Bronchial epithelial cell (primary cell): ENCODE data around the gene KCTD1. TPM values are rescaled to one million over a fixed set of nuclear protein-coding genes. Genes with fewer than 3 reads are reported as not detected.
A peak's percentile ranks its signal among the peaks of the same experiment; 100 is the strongest.

Experiments used
- DNase-seq: peaks from one replicate; pipeline ENCODE4 v3.0.0-alpha.2; 2010; ENCODE audit warnings: low read depth
- FAIRE-seq: peaks from 2 replicates; lab custom pipeline; 2011; peaks lifted over from hg19 to GRCh38; lab: Jason Lieb, UNC
- H3K27me3 ChIP-seq: 2 replicates; pipeline ENCODE4 v1.5.1; 2011; ENCODE audit warnings: low read length; ENCODE audit not compliant: control insufficient read depth, insufficient read depth
- H3K36me3 ChIP-seq: 2 replicates; pipeline ENCODE4 v1.5.1; 2011; ENCODE audit warnings: low read length; ENCODE audit not compliant: control insufficient read depth, insufficient read depth
- H3K4me3 ChIP-seq: 2 replicates; pipeline ENCODE4 v1.5.1; 2011; ENCODE audit warnings: mild to moderate bottlenecking, low read depth, low read length, control low read depth
- CTCF ChIP-seq: IDR thresholded peaks from 2 replicates; pipeline ENCODE4 v1.5.1; 2011; ENCODE audit warnings: mild to moderate bottlenecking, moderate library complexity, low read length, control low read depth, inconsistent platforms; ENCODE audit not compliant: insufficient read depth, severe bottlenecking
- total RNA-seq: library from RNA; depleted of rRNA; stranded (reverse); fragments of >200 nt; gene quantifications from 2 replicates; pipeline ENCODE4 v1.2.1, GENCODE V29; 2014

Gene KCTD1
- total RNA-seq, 1 donor from 2014 or later, result 16.6 TPM

GRCh38 chr18:26457195-26457594 is 91.2 kb downstream of the KCTD1 start:
- Histone ChIP-seq H3K36me3 (peaks cover 9% of the 10 kb centered on the region), H3K4me3 (no peak overlapping the region), H3K27me3 (no peaks in the 10 kb centered on the region)
- DNase-seq, result no peak
- FAIRE-seq, result no peak
- no peak for TF ChIP-seq CTCF

- Histone ChIP-seq H3K36me3 (peaks cover 9% of the 10 kb centered on the region), H3K27me3 (no peaks in the 10 kb centered on the region), H3K4me3 (no peak overlapping the region)
- DNase-seq (peak; percentile 54), FAIRE-seq (no peak)
- no peak for TF ChIP-seq CTCF
Measured at GRCh38 chr18:26456070-26456491, 92.3 kb downstream of the KCTD1 start.

DNA sequence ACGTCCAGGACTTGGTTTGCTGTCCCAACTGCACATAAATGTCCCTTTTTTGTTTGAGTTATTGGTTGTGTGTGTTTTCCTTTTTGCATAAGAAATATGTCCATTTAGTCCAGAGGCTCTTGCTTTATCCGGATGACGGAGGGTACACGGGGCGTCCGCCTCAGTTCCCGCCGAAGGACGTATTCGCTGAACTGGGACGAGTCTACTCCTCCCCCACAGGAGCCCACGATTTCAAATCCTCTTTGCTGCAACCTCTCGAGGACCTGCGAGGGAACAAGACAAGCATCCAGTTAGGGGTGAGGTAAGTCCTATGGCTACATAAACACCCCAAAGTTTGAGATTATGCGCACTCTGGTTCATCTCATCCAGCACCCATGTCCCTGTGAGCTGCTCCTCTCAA is 92.7 kb downstream of the KCTD1 start:
- Histone ChIP-seq H3K36me3 (peaks cover 9% of the 10 kb centered on the region), H3K27me3 (no peaks in the 10 kb centered on the region), H3K4me3 (no peak overlapping the region)
- TF ChIP-seq CTCF, result no peak
- no peak for DNase-seq
- FAIRE-seq, result no peak

DNA sequence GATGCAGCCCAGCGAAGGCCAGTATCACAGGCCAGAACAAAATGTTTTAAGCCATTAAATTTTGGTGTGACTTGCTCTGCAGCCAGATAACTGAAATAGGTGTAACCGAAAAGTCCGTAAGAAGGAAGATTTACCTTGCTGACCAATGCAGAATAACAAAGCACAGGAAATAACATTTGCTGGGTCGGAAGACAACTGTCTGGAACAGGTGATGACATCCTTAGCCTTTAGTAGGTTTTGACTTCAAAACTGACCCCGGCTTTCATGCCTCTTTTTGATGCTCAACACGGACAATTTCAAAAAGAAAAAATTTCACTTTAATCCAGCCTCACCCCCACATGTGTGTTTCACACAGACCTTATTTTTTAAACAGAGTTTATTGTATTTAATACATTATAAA is 93.7 kb downstream of the KCTD1 start:
- H3K36me3 ChIP-seq, result peaks cover 9% of the 10 kb centered on the region
- FAIRE-seq, result no peak
- no peak for TF ChIP-seq CTCF
- H3K4me3 ChIP-seq, result no peak overlapping the region
- no peaks in the 10 kb centered on the region for H3K27me3 ChIP-seq
- no peak for DNase-seq

GRCh38 chr18:26454192-26454591 is 94.2 kb downstream of the KCTD1 start:
- H3K36me3 ChIP-seq, result peaks cover 7% of the 10 kb centered on the region
- H3K4me3 ChIP-seq, result no peak overlapping the region
- DNase-seq (no peak), FAIRE-seq (no peak)
- no peaks in the 10 kb centered on the region for H3K27me3 ChIP-seq
- TF ChIP-seq CTCF, result no peak

DNA sequence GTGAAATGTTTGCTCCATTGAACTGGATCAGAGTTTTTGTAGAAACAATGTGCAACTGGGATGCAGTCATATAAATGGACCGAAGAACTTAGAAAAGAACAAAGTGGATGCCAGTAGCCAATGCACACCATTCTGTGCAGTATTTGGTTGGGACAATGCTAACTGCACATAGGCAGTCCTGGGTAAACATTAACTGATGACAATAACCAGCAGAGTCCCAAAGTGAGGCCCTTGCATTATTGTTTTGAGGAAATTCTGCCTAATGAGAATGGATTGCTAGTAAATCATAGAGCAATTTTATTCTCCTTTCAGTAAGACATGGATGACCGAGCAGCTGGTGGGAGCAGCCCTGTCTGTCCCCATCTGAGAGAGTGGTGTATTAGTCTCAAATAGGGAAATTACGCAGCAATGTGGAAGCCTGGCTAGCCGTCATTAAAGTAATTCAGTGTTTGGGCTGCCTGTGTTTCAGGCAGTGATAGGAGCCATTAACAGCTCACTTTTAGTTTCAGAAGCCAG is 94.9 kb downstream of the KCTD1 start:
- FAIRE-seq, result no peak
- no peak overlapping the region for H3K4me3 ChIP-seq
- no peak for TF ChIP-seq CTCF
- no peak for DNase-seq
- no peaks in the 10 kb centered on the region for H3K27me3 ChIP-seq
- H3K36me3 ChIP-seq, result peaks cover 7% of the 10 kb centered on the region
